Heart left ventricle (tissue), 13 donors: ENCODE results near the gene MGAT5.

Source experiments
- POLR2A ChIP-seq, 2 donors: fragments of 450-650 bp; IDR thresholded peaks; one replicate each; pipeline ENCODE4 v1.6.1; 2017; ENCODE audit warnings: antibody characterized with exemption in 2 of 2, mild to moderate bottlenecking in 2 of 2, moderate library complexity in 2 of 2
- TF ChIP-seq, protein P1 (sequence below), 12 donors: fragments of 200-600 bp; sonication (generic) in 4 of 12; IDR thresholded peaks; one replicate each; pipeline versions ENCODE4 v1.5.0 to v1.8.0; 2018 to 2022; ENCODE audit warnings: antibody characterized with exemption in 12 of 12, mild to moderate bottlenecking in 5 of 12
- donor health status: ischemic (EF 13 %, LVEDD 7.1; RV severe dilation, severe dysfunction).
- donor health status: DM: no; HTN: yes; CAD: no.
- donor health status: DM: no; HTN: no; CAD: no.
- donor health status: ischemic (EF 25% LVEDD 6.9; RV normal size, moderate dysfunction).
- donor health status: ischemic (EF 25% LVEDD 5.7; RV mildly dilated, moderate dysfunction).
- donor health status: ischemic (EF 35%, LVEDD 5.7; RV mildly dilated, moderate dysfunction).
- donor health status: nonischemic (EF 11% LVEDD 7.7; RV severe dilation, severe dysfunction).
- donor health status: DM: yes; HTN: yes; CAD: no.
- donor health status: PGD.
- donor health status: ischemic (EF 29% LVEDD 5.4; RV normal size, mild dysfunction).
- donor health status: nonischemic (EF 23%, LVEDD 6.1; RV moderate dilation, normal function).

DNA sequence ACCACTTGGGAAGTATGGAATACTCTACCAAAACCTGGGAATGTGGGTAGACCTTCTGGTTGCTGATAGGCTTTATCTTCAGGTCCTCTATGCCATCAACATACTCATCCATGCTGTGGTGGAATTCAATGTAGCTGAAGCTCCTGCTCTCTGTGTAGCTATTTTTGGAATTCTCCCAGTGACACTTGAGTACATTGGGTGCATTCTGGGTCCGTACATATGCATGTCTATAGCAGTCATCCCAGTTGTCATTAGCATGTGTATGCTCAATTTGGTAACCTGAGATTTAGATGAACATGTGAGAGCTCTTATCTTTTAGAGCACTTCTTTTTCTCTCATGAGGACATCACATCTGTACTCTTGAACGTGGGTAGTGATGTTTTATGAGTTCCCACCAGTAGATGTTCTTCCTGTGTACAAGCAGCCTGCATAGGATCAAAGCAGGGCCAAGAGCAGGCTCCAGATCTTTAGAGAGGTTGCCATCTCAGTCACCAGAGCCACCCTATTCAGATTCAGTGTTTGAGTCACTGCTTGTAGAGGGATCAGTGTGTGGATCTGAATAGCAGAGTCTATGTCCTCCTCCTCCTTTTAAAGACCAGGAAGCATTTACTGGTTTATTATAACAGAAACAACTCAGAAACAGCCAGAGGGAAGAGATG, 65.9 kb downstream of the MGAT5 start:
- TF ChIP-seq, protein P1, sequence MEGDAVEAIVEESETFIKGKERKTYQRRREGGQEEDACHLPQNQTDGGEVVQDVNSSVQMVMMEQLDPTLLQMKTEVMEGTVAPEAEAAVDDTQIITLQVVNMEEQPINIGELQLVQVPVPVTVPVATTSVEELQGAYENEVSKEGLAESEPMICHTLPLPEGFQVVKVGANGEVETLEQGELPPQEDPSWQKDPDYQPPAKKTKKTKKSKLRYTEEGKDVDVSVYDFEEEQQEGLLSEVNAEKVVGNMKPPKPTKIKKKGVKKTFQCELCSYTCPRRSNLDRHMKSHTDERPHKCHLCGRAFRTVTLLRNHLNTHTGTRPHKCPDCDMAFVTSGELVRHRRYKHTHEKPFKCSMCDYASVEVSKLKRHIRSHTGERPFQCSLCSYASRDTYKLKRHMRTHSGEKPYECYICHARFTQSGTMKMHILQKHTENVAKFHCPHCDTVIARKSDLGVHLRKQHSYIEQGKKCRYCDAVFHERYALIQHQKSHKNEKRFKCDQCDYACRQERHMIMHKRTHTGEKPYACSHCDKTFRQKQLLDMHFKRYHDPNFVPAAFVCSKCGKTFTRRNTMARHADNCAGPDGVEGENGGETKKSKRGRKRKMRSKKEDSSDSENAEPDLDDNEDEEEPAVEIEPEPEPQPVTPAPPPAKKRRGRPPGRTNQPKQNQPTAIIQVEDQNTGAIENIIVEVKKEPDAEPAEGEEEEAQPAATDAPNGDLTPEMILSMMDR (IDR thresholded peaks at IDR 0.05), result no peak
- TF ChIP-seq POLR2A (IDR thresholded peaks at IDR 0.05), result no peak
